DOHH2 (cell line): ENCODE data around the gene TMEM156.

Experiments used
- EZH2phosphoT487 ChIP-seq: fragments of 200-600 bp; sonication (generic); IDR thresholded peaks from 2 replicates; pipeline ENCODE4 v1.6.1; 2017; ENCODE audit warnings: borderline replicate concordance, mild to moderate bottlenecking, antibody characterized with exemption, low read length, moderate library complexity, mixed read lengths
- TF ChIP-seq, protein P1 (sequence below): fragments of 200-600 bp; sonication (generic); IDR thresholded peaks from one replicate; pipeline ENCODE4 v1.5.1; 2014; ENCODE audit warnings: antibody characterized with exemption, mild to moderate bottlenecking, low read depth, low read length; ENCODE audit not compliant: poor library complexity, severe bottlenecking

GRCh38 chr4:38987491-38987890, 44.7 kb downstream of the TMEM156 start:
- TF ChIP-seq, protein P1, sequence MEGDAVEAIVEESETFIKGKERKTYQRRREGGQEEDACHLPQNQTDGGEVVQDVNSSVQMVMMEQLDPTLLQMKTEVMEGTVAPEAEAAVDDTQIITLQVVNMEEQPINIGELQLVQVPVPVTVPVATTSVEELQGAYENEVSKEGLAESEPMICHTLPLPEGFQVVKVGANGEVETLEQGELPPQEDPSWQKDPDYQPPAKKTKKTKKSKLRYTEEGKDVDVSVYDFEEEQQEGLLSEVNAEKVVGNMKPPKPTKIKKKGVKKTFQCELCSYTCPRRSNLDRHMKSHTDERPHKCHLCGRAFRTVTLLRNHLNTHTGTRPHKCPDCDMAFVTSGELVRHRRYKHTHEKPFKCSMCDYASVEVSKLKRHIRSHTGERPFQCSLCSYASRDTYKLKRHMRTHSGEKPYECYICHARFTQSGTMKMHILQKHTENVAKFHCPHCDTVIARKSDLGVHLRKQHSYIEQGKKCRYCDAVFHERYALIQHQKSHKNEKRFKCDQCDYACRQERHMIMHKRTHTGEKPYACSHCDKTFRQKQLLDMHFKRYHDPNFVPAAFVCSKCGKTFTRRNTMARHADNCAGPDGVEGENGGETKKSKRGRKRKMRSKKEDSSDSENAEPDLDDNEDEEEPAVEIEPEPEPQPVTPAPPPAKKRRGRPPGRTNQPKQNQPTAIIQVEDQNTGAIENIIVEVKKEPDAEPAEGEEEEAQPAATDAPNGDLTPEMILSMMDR: no peak
- no peak for TF ChIP-seq EZH2phosphoT487
